Activated B cell treated with CpG ODN at 0.5 μM for 24 hours (primary cell): ENCODE measurements around the gene CDC42BPA. TPM values are rescaled to one million over a fixed set of nuclear protein-coding genes. Genes with fewer than 3 reads are reported as not detected.

Experiments
- ATAC-seq: fragments of 200-7000 bp; cut with Tn5 transposase; one replicate; pipeline ENCODE4 v1.10.0; 2021; ENCODE audit warnings: low read depth, mild to moderate bottlenecking, moderate library complexity
- CTCF ChIA-PET: fragments of 350-600 bp; sonication (Branson Sonifier 250); formaldehyde crosslinking; loops from one replicate; lab custom pipeline; 2021; ENCODE audit warnings: antibody characterized with exemption; lab: Charles Lee
- POLR2A ChIA-PET: fragments of 350-600 bp; sonication (Branson Sonifier 250); formaldehyde crosslinking; loops from one replicate; lab custom pipeline; 2021; ENCODE audit warnings: antibody characterized with exemption; lab: Charles Lee
- DNase-seq: peaks from one replicate; pipeline ENCODE4 v3.0.0; 2022
- H3K27ac Mint-ChIP-seq: one replicate; pipeline ENCODE4 v1.8.0; 2020; ENCODE audit warnings: mixed read lengths
- H3K27me3 Mint-ChIP-seq: one replicate; pipeline ENCODE4 v1.8.0; 2021; ENCODE audit warnings: mixed read lengths
- H3K36me3 Mint-ChIP-seq: one replicate; pipeline ENCODE4 v1.8.0; 2021; ENCODE audit warnings: low read depth, mixed read lengths
- H3K4me1 Mint-ChIP-seq: one replicate; pipeline ENCODE4 v1.8.0; 2021; ENCODE audit warnings: mixed read lengths
- H3K4me3 Mint-ChIP-seq: one replicate; pipeline ENCODE4 v1.8.0; 2020; ENCODE audit warnings: mild to moderate bottlenecking, mixed read lengths
- H3K9me3 Mint-ChIP-seq: one replicate; pipeline ENCODE4 v1.8.0; 2020; ENCODE audit warnings: mixed read lengths
- CTCF ChIP-seq: fragments of 200-600 bp; IDR thresholded peaks from one replicate; pipeline ENCODE4 v1.8.0; 2022; ENCODE audit warnings: antibody characterized with exemption, mild to moderate bottlenecking
- intact Hi-C: fragments of 100-400 bp; cut with micrococcal nuclease; formaldehyde crosslinking; loops from one replicate; pipeline ENCODE4 v1.15.1; 2024
- total RNA-seq: library from RNA; stranded (reverse); gene quantifications from 2 replicates; pipeline ENCODE4 v1.2.3, GENCODE V29; 2022

The CDC42BPA gene
- total RNA-seq, 1 donor from 2014 or later, result 0.29 TPM

- intact Hi-C loops, result no loop called here
- Mint-ChIP-seq H3K36me3 (no peaks in the 10 kb centered on the region), H3K4me1 (no peaks in the 10 kb centered on the region), H3K27ac (no peak overlapping the region), H3K27me3 (no peaks in the 10 kb centered on the region), H3K9me3 (no peaks in the 10 kb centered on the region), H3K4me3 (no peak overlapping the region)
- no peak for ATAC-seq
- no peak for TF ChIP-seq CTCF
- DNase-seq, result no peak
- CTCF ChIA-PET, result no interaction called here
- POLR2A ChIA-PET, result no interaction called here
Observed at GRCh38 chr1:227131193-227131592, 187.1 kb downstream of the CDC42BPA start.

- H3K27me3 Mint-ChIP-seq, result no peaks in the 10 kb centered on the region
- DNase-seq (no peak), ATAC-seq (no peak)
- intact Hi-C loops, result no loop called here
- H3K27ac Mint-ChIP-seq, result no peak overlapping the region
- ChIA-PET CTCF (no interaction called here), POLR2A (no interaction called here)
- H3K4me3 Mint-ChIP-seq, result no peak overlapping the region
- no peaks in the 10 kb centered on the region for H3K4me1 Mint-ChIP-seq
- no peaks in the 10 kb centered on the region for H3K36me3 Mint-ChIP-seq
- H3K9me3 Mint-ChIP-seq, result no peaks in the 10 kb centered on the region
- TF ChIP-seq CTCF, result no peak
Observed at GRCh38 chr1:227127891-227128290, 190.4 kb downstream of the CDC42BPA start.

GRCh38 chr1:227125929-227126545 lies 192.3 kb downstream of the CDC42BPA start:
- ChIA-PET POLR2A (interaction anchor here (0.6 kb wide), 1 partner anchor 120 kb away, joined by 4 read pairs; no protein-coding TSS in a partner anchor), CTCF (no interaction called here)
- Mint-ChIP-seq H3K27me3 (no peaks in the 10 kb centered on the region), H3K9me3 (no peaks in the 10 kb centered on the region), H3K4me3 (no peak overlapping the region), H3K27ac (no peak overlapping the region), H3K4me1 (no peaks in the 10 kb centered on the region), H3K36me3 (no peaks in the 10 kb centered on the region)
- no peak for TF ChIP-seq CTCF
- DNase-seq (no peak), ATAC-seq (no peak)
- intact Hi-C loops, result no loop called here

- no peak overlapping the region for H3K27ac Mint-ChIP-seq
- TF ChIP-seq CTCF, result no peak
- DNase-seq (no peak), ATAC-seq (no peak)
- POLR2A ChIA-PET, result no interaction called here
- H3K9me3 Mint-ChIP-seq, result no peaks in the 10 kb centered on the region
- no peaks in the 10 kb centered on the region for H3K4me1 Mint-ChIP-seq
- H3K36me3 Mint-ChIP-seq, result no peaks in the 10 kb centered on the region
- H3K4me3 Mint-ChIP-seq, result no peak overlapping the region
- no peaks in the 10 kb centered on the region for H3K27me3 Mint-ChIP-seq
- CTCF ChIA-PET, result no interaction called here
- intact Hi-C loops, result no loop called here
Observed at GRCh38 chr1:227124473-227124872, 193.8 kb downstream of the CDC42BPA start.

GRCh38 chr1:227120826-227121225 lies 197.5 kb downstream of the CDC42BPA start:
- H3K9me3 Mint-ChIP-seq, result no peaks in the 10 kb centered on the region
- peaks cover 3% of the 10 kb centered on the region for H3K27me3 Mint-ChIP-seq
- CTCF ChIA-PET, result no interaction called here
- ATAC-seq (no peak), DNase-seq (no peak)
- H3K4me1 Mint-ChIP-seq, result no peaks in the 10 kb centered on the region
- no peak overlapping the region for H3K4me3 Mint-ChIP-seq
- H3K27ac Mint-ChIP-seq, result no peak overlapping the region
- no peak for TF ChIP-seq CTCF
- intact Hi-C loops, result no loop called here
- H3K36me3 Mint-ChIP-seq, result no peaks in the 10 kb centered on the region
- POLR2A ChIA-PET, result no interaction called here
